Adrenal gland (tissue), 12 donors: ENCODE measurements around the gene ZNF467. TPM values are rescaled to one million over a fixed set of nuclear protein-coding genes. Genes with fewer than 3 reads are reported as not detected.

Experiments
- DNase-seq, 7 donors: peaks; one replicate each; pipeline ENCODE4 v3.0.0-alpha.2; 2019 to 2020
- H3K27ac ChIP-seq, 5 donors: fragments of 200-600 bp; sonication (generic) in 4 of 5; 1 replicate in 3 of 5; 2 replicates in 2 of 5; pipeline versions ENCODE4 v1.5.1 to v1.8.0; 2016 to 2020; ENCODE audit warnings: mild to moderate bottlenecking in 1 of 5
- H3K27me3 ChIP-seq: fragments of 200-600 bp; 2 replicates; pipeline ENCODE4 v1.8.0; 2021
- H3K36me3 ChIP-seq, 2 donors: fragments of 200-600 bp; replicated peaks in 1 of 2; 1 replicate in 1 of 2; 2 replicates in 1 of 2; pipeline versions ENCODE4 v1.5.1 to v1.8.0; 2018 to 2022
- H3K4me1 ChIP-seq, 2 donors: fragments of 200-600 bp; replicated peaks in 1 of 2; 1 replicate in 1 of 2; 2 replicates in 1 of 2; pipeline versions ENCODE4 v1.5.1 to v1.8.0; 2018 to 2021
- H3K4me3 ChIP-seq, 4 donors: fragments of 200-600 bp; sonication (generic) in 3 of 4; one replicate each; pipeline ENCODE4 v1.5.1; 2016 to 2018
- H3K9me3 ChIP-seq, 3 donors: fragments of 200-600 bp; sonication (generic) in 1 of 3; replicated peaks in 1 of 3; 1 replicate in 2 of 3; 2 replicates in 1 of 3; pipeline versions ENCODE4 v1.5.1 to v1.8.0; 2016 to 2021
- POLR2A ChIP-seq, 2 donors: fragments of 450-650 bp; IDR thresholded peaks; one replicate each; pipeline ENCODE4 v1.6.1; 2017; ENCODE audit warnings: antibody characterized with exemption in 2 of 2, mild to moderate bottlenecking in 2 of 2, moderate library complexity in 1 of 2
- WGBS, 4 donors: extraction: QIAGEN DNeasy Blood & Tissue Kit in 2 of 4; methylation state at CpG; one replicate each; pipeline versions ENCODE4 v1.1.5 to v1.1.7; 2013 to 2017; 5-methylcytosine and 5-hydroxymethylcytosine counted together
- intact Hi-C, 2 donors: fragments of 100-400 bp; cut with DNase I; formaldehyde crosslinking; loops; one replicate each; pipeline versions ENCODE4 v1.14.1 to v1.15.0; 2022 to 2023
- polyA plus RNA-seq, 3 donors: library from polyadenylated mRNA; stranded (reverse); fragments of 200-250 nt in 2 of 3; fragments of 350-450 nt in 1 of 3; fragmentation: Illumina TruSeq in 1 of 3; extraction: RNeasy Lipid Tissue Mini Kit (QIAGEN cat#74804) in 1 of 3; gene quantifications; one replicate each; pipeline ENCODE4 v1.2.3, GENCODE V29; 2013 to 2014
- total RNA-seq, 9 donors: library from RNA; depleted of rRNA in 4 of 9; stranded (reverse); fragments of >200 nt in 4 of 9; fragments of 120-200 nt in 1 of 9; fragmentation: NEBNext Ultra II Directional in 1 of 9; extraction: Animal tissue kit (Norgen Biotek cat#: 25700) in 1 of 9; gene quantifications; one replicate each; pipeline versions ENCODE4 v1.1.0 to v1.2.4, GENCODE V29; 2013 to 2023
- TF ChIP-seq, protein P1 (sequence below), 6 experiments: fragments of 450-650 bp in 4 of 6; fragments of 200-600 bp in 2 of 6; sonication (generic) in 1 of 6; IDR thresholded peaks; 1 replicate in 5 of 6; 2 replicates in 1 of 6; pipeline versions ENCODE4 v1.5.1 to v1.8.0; 2016 to 2021; ENCODE audit warnings: antibody characterized with exemption in 6 of 6, mild to moderate bottlenecking in 2 of 6, moderate library complexity in 1 of 6
- donor health status: healthy with polysubstance abuse.
- donor health status: Bipolar disorder and iron deficiency.
- donor health status: DM: yes; HTN: yes; CAD: no.
- donor health status: DM: no; HTN: no; CAD: no.
- donor health status: DM: no; HTN: no; CAD: no.
- donor health status: DM: yes; HTN: yes; CAD: no.

Gene ZNF467
- total and polyA plus RNA-seq, 12 donors, result 1.2 to 44.2 (median 18.6) TPM

- intact Hi-C loops, result no loop called here
- H3K36me3 ChIP-seq, result no peaks in the 10 kb centered on the region
- H3K9me3 ChIP-seq, result no peaks in the 10 kb centered on the region
- H3K27me3 ChIP-seq, result peaks cover 29% of the 10 kb centered on the region
- 83 to 87% (median 85%) methylated on average over 15 to 19 of the region's 19 CpGs for WGBS, 4 donors
- DNase-seq, result no peak
- H3K4me1 ChIP-seq, result peaks cover 0 to 5% of the 10 kb centered on the region in 2 donors
- H3K27ac ChIP-seq, result no peak overlapping the region
- no peak for TF ChIP-seq POLR2A (IDR thresholded peaks at IDR 0.05)
- TF ChIP-seq, protein P1, sequence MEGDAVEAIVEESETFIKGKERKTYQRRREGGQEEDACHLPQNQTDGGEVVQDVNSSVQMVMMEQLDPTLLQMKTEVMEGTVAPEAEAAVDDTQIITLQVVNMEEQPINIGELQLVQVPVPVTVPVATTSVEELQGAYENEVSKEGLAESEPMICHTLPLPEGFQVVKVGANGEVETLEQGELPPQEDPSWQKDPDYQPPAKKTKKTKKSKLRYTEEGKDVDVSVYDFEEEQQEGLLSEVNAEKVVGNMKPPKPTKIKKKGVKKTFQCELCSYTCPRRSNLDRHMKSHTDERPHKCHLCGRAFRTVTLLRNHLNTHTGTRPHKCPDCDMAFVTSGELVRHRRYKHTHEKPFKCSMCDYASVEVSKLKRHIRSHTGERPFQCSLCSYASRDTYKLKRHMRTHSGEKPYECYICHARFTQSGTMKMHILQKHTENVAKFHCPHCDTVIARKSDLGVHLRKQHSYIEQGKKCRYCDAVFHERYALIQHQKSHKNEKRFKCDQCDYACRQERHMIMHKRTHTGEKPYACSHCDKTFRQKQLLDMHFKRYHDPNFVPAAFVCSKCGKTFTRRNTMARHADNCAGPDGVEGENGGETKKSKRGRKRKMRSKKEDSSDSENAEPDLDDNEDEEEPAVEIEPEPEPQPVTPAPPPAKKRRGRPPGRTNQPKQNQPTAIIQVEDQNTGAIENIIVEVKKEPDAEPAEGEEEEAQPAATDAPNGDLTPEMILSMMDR (IDR thresholded peaks at IDR 0.05), result no peak
- no peak overlapping the region for H3K4me3 ChIP-seq
These were observed 15.7 kb upstream of the ZNF467 start for GRCh38 chr7:149789101-149789500.

DNA sequence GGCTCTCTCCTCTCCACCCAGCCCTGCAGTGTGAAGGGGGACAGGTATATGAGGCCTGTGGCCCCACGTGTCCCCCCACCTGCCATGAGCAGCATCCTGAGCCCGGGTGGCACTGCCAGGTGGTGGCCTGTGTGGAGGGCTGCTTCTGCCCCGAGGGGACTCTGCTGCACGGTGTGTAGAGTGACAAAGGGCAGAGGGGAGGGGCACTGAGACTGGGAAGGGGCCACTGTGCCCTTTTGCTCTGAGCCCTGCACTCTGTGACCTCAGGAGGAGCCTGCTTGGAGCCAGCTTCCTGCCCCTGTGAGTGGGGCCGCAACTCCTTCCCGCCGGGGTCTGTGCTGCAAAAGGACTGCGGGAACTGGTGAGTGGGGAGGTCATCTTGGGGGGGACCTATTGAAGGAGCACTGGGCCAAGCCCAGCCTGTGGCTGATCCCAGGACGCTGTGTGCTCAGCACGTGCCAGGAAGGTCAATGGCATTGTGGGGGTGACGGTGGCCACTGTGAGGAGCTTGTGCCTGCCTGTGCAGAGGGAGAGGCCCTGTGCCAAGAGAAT is 15.0 kb upstream of the ZNF467 start:
- Histone ChIP-seq H3K9me3 (no peaks in the 10 kb centered on the region), H3K36me3 (no peaks in the 10 kb centered on the region), H3K27ac (no peak overlapping the region), H3K4me3 (no peak overlapping the region), H3K27me3 (peaks cover 29% of the 10 kb centered on the region), H3K4me1 (peaks cover 0 to 5% of the 10 kb centered on the region in 2 donors)
- 54 to 57% (median 55%) methylated on average over 5 to 11 of the region's 11 CpGs for WGBS, 4 donors
- no peak for TF ChIP-seq POLR2A (IDR thresholded peaks at IDR 0.05)
- intact Hi-C loops, result no loop called here
- no peak for DNase-seq

GRCh38 chr7:149787428-149788299 is 14.3 kb upstream of the ZNF467 start:
- DNase-seq, result peak in 2 of 7 donors; percentile 32 to 48
- intact Hi-C loops, result no loop called here
- 24 to 61% (median 48%) methylated on average over 9 to 35 of the region's 35 CpGs for WGBS, 4 donors

DNA sequence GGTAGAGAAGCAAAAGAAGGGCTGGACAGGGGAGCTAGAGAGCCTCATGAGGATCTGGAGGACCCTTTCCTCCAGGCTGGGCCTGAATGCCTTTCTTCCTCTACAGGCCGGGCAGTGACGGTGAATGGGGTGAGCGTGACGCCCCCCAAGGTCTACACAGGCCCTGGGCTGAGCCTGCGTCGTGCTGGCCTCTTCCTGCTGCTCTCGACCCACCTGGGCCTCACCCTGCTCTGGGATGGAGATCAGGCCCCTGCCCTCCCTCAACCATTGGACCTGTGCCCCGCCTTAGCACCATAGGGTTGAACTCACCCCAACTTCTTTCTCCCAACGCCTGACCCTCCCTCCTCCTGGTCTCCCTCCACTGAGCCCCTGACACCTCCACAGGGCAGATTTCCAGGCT is 12.6 kb upstream of the ZNF467 start:
- TF ChIP-seq, protein P1 (IDR thresholded peaks at IDR 0.05), result no peak
- TF ChIP-seq POLR2A (IDR thresholded peaks at IDR 0.05), result no peak
- Histone ChIP-seq H3K27ac (no peak overlapping the region), H3K27me3 (peaks cover 20% of the 10 kb centered on the region), H3K9me3 (no peaks in the 10 kb centered on the region), H3K4me1 (peaks cover 0 to 5% of the 10 kb centered on the region in 2 donors), H3K36me3 (no peaks in the 10 kb centered on the region), H3K4me3 (no peak overlapping the region)
- WGBS, 4 donors, result 87 to 94% (median 94%) methylated on average over 6 to 9 of the region's 9 CpGs
- intact Hi-C loops, result no loop called here
- DNase-seq, result no peak

More at GRCh38 chr7:149787428-149788299, 14.3 kb upstream of the ZNF467 start:
- peaks cover 0 to 5% of the 10 kb centered on the region in 2 donors for H3K4me1 ChIP-seq
- H3K36me3 ChIP-seq, result no peaks in the 10 kb centered on the region
- H3K4me3 ChIP-seq, result no peak overlapping the region
- H3K27me3 ChIP-seq, result peaks cover 29% of the 10 kb centered on the region
- TF ChIP-seq POLR2A (IDR thresholded peaks at IDR 0.05), result no peak
- TF ChIP-seq, protein P1 (IDR thresholded peaks at IDR 0.05), result peak in 1 of 6 experiments; percentile 23
- no peaks in the 10 kb centered on the region for H3K9me3 ChIP-seq
- no peak overlapping the region for H3K27ac ChIP-seq
